ENCODE data around the gene NDUFA5. TPM values are rescaled to one million over a fixed set of nuclear protein-coding genes. Genes with fewer than 3 reads are reported as not detected.

Gene NDUFA5
- total RNA-seq, 1 donor from 2014 or later: 42.2 TPM

DNA sequence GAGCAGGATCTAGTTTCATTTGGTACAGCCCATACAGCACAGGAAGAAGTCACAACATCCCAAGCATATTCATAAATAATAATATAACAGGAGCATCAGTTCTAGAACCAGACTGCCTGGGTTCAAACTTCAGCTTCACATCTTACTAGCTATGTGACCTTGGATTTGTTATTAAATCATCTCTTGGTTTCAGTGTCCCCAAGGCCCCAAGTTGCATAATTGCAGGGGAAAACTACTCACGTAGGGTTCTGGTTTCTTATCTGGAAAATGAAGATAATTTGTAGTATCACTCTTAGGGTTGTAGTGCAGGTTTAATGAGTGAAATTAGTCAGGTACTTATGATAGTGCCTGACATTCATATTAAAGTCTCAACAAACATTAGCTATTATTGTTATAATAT, 17.7 kb downstream of the NDUFA5 start:
- Histone ChIP-seq H3K36me3 (ENCODE audit: control insufficient read depth, insufficient read depth, low read length) (no peaks in the 10 kb centered on the region), H3K27me3 (ENCODE audit: control insufficient read depth, insufficient read depth, low read length) (no peaks in the 10 kb centered on the region), H3K4me3 (ENCODE audit: low read depth, low read length) (no peak overlapping the region)
- TF ChIP-seq, protein P1, sequence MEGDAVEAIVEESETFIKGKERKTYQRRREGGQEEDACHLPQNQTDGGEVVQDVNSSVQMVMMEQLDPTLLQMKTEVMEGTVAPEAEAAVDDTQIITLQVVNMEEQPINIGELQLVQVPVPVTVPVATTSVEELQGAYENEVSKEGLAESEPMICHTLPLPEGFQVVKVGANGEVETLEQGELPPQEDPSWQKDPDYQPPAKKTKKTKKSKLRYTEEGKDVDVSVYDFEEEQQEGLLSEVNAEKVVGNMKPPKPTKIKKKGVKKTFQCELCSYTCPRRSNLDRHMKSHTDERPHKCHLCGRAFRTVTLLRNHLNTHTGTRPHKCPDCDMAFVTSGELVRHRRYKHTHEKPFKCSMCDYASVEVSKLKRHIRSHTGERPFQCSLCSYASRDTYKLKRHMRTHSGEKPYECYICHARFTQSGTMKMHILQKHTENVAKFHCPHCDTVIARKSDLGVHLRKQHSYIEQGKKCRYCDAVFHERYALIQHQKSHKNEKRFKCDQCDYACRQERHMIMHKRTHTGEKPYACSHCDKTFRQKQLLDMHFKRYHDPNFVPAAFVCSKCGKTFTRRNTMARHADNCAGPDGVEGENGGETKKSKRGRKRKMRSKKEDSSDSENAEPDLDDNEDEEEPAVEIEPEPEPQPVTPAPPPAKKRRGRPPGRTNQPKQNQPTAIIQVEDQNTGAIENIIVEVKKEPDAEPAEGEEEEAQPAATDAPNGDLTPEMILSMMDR (IDR thresholded peaks at IDR 0.05; ENCODE audit: insufficient read depth, low read length, poor library complexity, severe bottlenecking): no peak
- DNase-seq (ENCODE audit: low read depth): no peak

DNA sequence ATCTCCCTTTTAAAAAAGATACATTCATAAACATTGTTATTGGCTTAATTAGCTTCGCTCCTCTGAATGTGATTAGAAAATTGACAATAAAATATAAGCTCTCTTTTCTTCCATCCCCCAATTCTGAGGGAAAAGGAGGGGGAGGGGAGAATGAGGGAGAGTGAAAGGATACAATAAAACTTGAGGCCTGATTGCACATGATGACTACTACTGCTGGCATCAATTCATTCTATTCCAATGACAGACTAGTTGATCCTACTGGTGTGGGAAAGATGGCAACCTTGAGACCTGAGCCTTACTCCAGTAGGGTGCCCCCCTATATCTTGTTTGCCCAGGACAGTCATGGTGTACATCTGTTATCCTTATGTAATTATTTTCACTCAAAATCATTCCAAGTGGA, 18.7 kb downstream of the NDUFA5 start:
- DNase-seq (ENCODE audit: low read depth): no peak

DNA sequence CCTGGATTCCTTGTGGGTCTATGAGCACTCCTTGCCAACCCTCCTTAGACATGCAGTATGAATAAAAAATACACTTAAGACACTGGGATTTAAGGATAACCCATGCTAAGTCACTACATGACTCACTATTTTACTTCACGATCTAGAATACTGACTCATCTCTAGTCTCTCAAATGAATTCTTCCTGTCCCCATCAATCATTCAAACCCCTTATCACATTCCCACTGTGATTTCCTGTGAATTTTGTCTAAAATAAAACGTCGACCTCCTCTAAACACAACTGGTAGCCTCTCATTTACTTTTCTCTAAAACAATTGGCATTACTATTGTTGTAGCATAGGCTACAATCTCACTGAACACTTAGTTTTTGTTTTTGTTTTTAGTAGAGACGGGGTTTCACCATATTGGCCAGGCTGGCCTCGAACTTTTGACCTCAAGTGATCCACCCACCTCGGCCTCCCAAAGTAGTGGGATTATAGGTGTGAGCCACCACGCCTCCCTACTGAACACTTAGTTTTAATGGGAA, 19.4 kb downstream of the NDUFA5 start:
- Histone ChIP-seq H3K4me3 (ENCODE audit: low read depth, low read length) (no peak overlapping the region), H3K27me3 (ENCODE audit: control insufficient read depth, insufficient read depth, low read length) (no peaks in the 10 kb centered on the region), H3K36me3 (ENCODE audit: control insufficient read depth, insufficient read depth, low read length) (no peaks in the 10 kb centered on the region)
- DNase-seq (ENCODE audit: low read depth): peak; percentile 67
- TF ChIP-seq, protein P1 (IDR thresholded peaks at IDR 0.05; ENCODE audit: insufficient read depth, low read length, poor library complexity, severe bottlenecking): no peak

More for the DNA sequence above, 18.7 kb downstream of the NDUFA5 start:
- TF ChIP-seq, protein P1 (IDR thresholded peaks at IDR 0.05; ENCODE audit: insufficient read depth, low read length, poor library complexity, severe bottlenecking): no peak
- Histone ChIP-seq H3K27me3 (ENCODE audit: control insufficient read depth, insufficient read depth, low read length) (no peaks in the 10 kb centered on the region), H3K4me3 (ENCODE audit: low read depth, low read length) (no peak overlapping the region), H3K36me3 (ENCODE audit: control insufficient read depth, insufficient read depth, low read length) (no peaks in the 10 kb centered on the region)

DNA sequence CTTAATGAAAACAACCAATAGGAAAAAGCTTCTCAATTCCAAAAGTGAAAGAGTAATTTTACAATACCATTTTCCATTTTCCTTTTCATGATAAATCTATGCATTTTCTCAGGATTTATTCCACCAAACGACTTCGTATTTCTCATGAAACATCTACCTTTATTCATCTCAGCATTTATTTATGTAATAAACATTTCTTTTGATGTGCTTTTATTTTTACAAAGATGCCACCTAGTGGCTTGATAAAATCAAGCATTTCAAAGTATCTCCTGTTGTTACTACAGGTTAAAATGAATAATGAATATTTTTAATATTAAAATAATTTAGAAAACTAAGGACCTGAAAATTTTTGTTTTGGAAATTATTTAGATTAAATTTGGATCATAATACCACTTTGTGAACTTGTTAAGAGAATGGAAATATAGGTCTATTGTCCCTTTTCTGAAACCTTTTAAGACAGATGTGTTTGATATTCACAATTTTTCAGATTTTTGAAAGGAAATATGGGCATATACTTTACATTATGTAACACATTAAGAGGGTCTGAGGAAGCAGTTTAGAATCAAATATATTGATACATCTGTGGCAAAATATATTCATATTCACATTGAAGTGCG, 20.5 kb downstream of the NDUFA5 start:
- TF ChIP-seq, protein P1 (IDR thresholded peaks at IDR 0.05; ENCODE audit: insufficient read depth, low read length, poor library complexity, severe bottlenecking): peak; percentile 50
- no peak for DNase-seq (ENCODE audit: low read depth)
- Histone ChIP-seq H3K4me3 (ENCODE audit: low read depth, low read length) (no peak overlapping the region), H3K36me3 (ENCODE audit: control insufficient read depth, insufficient read depth, low read length) (no peaks in the 10 kb centered on the region), H3K27me3 (ENCODE audit: control insufficient read depth, insufficient read depth, low read length) (no peaks in the 10 kb centered on the region)

DNA sequence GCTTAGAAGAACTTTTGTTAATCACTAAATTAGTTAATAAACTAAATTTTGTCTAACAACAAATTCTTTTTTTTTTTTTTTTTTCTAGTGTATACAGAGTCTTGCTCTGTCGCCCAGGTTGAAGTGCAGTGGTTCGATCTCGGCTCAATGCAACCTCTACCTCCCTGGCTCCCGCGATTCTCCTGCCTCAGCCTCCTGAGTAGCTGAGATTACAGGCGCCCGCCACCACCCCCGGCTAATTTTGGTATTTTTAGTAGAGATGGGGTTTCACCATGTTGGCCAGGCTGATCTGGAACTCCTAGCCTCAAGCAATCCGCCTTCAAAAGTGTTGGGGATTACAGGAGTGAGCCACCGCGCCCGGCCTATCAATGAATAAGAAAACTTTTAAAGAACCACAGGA, 22.1 kb downstream of the NDUFA5 start:
- H3K4me3 ChIP-seq (ENCODE audit: low read depth, low read length): no peak overlapping the region
- H3K36me3 ChIP-seq (ENCODE audit: control insufficient read depth, insufficient read depth, low read length): no peaks in the 10 kb centered on the region
- DNase-seq (ENCODE audit: low read depth): no peak
- TF ChIP-seq, protein P1 (IDR thresholded peaks at IDR 0.05; ENCODE audit: insufficient read depth, low read length, poor library complexity, severe bottlenecking): no peak
- no peaks in the 10 kb centered on the region for H3K27me3 ChIP-seq (ENCODE audit: control insufficient read depth, insufficient read depth, low read length)

Data from kidney epithelial cell (primary cell).